H7 (cell line): ENCODE data around the gene SPATS2L. TPM values are rescaled to one million over a fixed set of nuclear protein-coding genes. Genes with fewer than 3 reads are reported as not detected.

Experiments
- DNase-seq: peaks from one replicate; pipeline ENCODE4 v3.0.0; 2012
- H3K27me3 ChIP-seq: 2 replicates; pipeline ENCODE4 v1.6.0; 2011; ENCODE audit warnings: mild to moderate bottlenecking, low read length; ENCODE audit not compliant: control insufficient read depth, insufficient read depth
- H3K36me3 ChIP-seq: replicated peaks from 2 replicates; pipeline ENCODE4 v1.5.1; 2011; ENCODE audit warnings: low read length; ENCODE audit not compliant: control insufficient read depth, insufficient read depth
- H3K4me3 ChIP-seq: 2 replicates; pipeline ENCODE4 v1.5.1; 2011; ENCODE audit warnings: low read depth, mild to moderate bottlenecking, control low read depth, low read length, moderate library complexity; ENCODE audit not compliant: insufficient read depth
- total RNA-seq: library from RNA; depleted of rRNA; stranded (reverse); fragments of >200 nt; shearing (Covaris generic); gene quantifications from 2 replicates; pipeline ENCODE4 v1.2.3, GENCODE V29; 2014

Gene SPATS2L
- total RNA-seq, 1 experiment from 2014 or later: 106 TPM

- Histone ChIP-seq H3K27me3 (no peaks in the 10 kb centered on the region), H3K4me3 (no peak overlapping the region), H3K36me3 (no peaks in the 10 kb centered on the region)
- DNase-seq: no peak
Observed at GRCh38 chr2:200302940-200303727, 3.4 kb upstream of the SPATS2L start.

GRCh38 chr2:200305797-200306195 lies 697 bp upstream of the SPATS2L start:
- peak overlapping the region; percentile 77 for H3K4me3 ChIP-seq
- DNase-seq: peak; percentile 55
- no peaks in the 10 kb centered on the region for H3K27me3 ChIP-seq
- no peaks in the 10 kb centered on the region for H3K36me3 ChIP-seq

GRCh38 chr2:200306931-200307723 lies 634 bp downstream of the SPATS2L start:
- DNase-seq: peak; percentile 81
- H3K4me3 ChIP-seq: peak overlapping the region; percentile 77
- no peaks in the 10 kb centered on the region for H3K27me3 ChIP-seq
- no peaks in the 10 kb centered on the region for H3K36me3 ChIP-seq

GRCh38 chr2:200307724-200308545 lies 1.4 kb downstream of the SPATS2L start:
- DNase-seq: no peak
- H3K27me3 ChIP-seq: no peaks in the 10 kb centered on the region
- H3K4me3 ChIP-seq: peak overlapping the region; percentile 77
- H3K36me3 ChIP-seq: no peaks in the 10 kb centered on the region

GRCh38 chr2:200308546-200309295 lies 2.2 kb downstream of the SPATS2L start:
- Histone ChIP-seq H3K4me3 (peak overlapping the region; percentile 77), H3K27me3 (no peaks in the 10 kb centered on the region), H3K36me3 (no peaks in the 10 kb centered on the region)
- no peak for DNase-seq

- no peak for DNase-seq
- Histone ChIP-seq H3K4me3 (no peak overlapping the region), H3K36me3 (no peaks in the 10 kb centered on the region), H3K27me3 (no peaks in the 10 kb centered on the region)
Observed at GRCh38 chr2:200309296-200310049, 3.0 kb downstream of the SPATS2L start.

GRCh38 chr2:200310545-200310971 lies 4.1 kb downstream of the SPATS2L start:
- no peaks in the 10 kb centered on the region for H3K27me3 ChIP-seq
- no peak overlapping the region for H3K4me3 ChIP-seq
- H3K36me3 ChIP-seq: no peaks in the 10 kb centered on the region
- DNase-seq: no peak

- Histone ChIP-seq H3K36me3 (no peaks in the 10 kb centered on the region), H3K4me3 (no peak overlapping the region), H3K27me3 (no peaks in the 10 kb centered on the region)
- no peak for DNase-seq
Observed at GRCh38 chr2:200311139-200311538, 4.6 kb downstream of the SPATS2L start.

- Histone ChIP-seq H3K27me3 (no peaks in the 10 kb centered on the region), H3K36me3 (no peaks in the 10 kb centered on the region), H3K4me3 (no peak overlapping the region)
- DNase-seq: no peak
Observed at GRCh38 chr2:200314976-200315567, 8.6 kb downstream of the SPATS2L start.

- Histone ChIP-seq H3K36me3 (no peaks in the 10 kb centered on the region), H3K4me3 (no peak overlapping the region), H3K27me3 (no peaks in the 10 kb centered on the region)
- DNase-seq: no peak
Observed at GRCh38 chr2:200317975-200318374, 11.5 kb downstream of the SPATS2L start.

GRCh38 chr2:200318940-200319435 lies 12.5 kb downstream of the SPATS2L start:
- H3K36me3 ChIP-seq: no peaks in the 10 kb centered on the region
- no peak overlapping the region for H3K4me3 ChIP-seq
- no peak for DNase-seq
- H3K27me3 ChIP-seq: no peaks in the 10 kb centered on the region

- H3K27me3 ChIP-seq: no peaks in the 10 kb centered on the region
- no peak overlapping the region for H3K4me3 ChIP-seq
- no peak for DNase-seq
- no peaks in the 10 kb centered on the region for H3K36me3 ChIP-seq
Observed at GRCh38 chr2:200319548-200320337, 13.2 kb downstream of the SPATS2L start.
